Head of caudate nucleus (tissue), 42 donors: ENCODE measurements around the gene ZNF146.
"Not testable (repeated sequence)": the region's sequence is repeated elsewhere in the genome, so short reads cannot be mapped to it uniquely, and the experiment has no call there.

Experiments used
- DNase-seq, 42 donors: peaks; one replicate each; pipeline versions ENCODE4 v3.0.0 to v3.0.0-alpha.2; 2020 to 2021; ENCODE audit warnings: mixed read lengths in 7 of 42
- intact Hi-C: fragments of 100-400 bp; cut with DNase I; formaldehyde crosslinking; loops from one replicate; pipeline ENCODE4 v1.15.0; 2022

ZNF146 gene

GRCh38 chr19:36222503-36222902 lies 7.6 kb downstream of the ZNF146 start:
- no peak for DNase-seq
- intact Hi-C loops: no loop called here

DNA sequence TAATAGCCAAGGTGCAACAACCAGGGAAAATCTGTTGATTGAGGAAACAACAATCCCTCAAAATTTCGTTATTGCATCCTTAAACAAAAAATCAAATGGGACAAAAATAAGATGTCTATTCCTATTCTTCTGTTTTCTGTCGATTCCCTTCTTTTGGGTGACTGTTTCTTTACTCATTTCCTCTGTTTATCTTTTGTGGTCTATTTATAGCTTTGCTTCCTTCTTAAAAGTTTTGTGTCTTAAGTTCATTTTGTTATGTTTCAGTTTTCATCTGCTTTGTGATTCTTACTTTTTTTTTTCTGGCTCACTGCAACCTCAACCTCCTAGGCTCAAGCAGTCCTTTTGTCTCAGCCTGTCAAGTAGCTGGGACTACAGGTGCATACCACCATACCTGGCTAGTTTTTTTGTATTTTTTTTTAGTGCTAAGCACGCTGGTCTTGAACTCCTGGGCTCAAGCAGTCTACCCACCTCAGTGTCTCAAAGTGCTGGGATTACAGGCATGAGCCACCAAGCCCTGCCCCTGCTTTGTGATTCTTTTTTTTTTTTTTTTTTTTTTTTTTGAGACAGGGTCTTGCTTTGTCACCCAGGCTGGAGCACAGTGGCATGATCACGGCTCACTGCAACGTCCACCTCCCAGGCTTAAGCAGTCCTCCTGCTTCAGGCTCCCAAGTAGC lies 10.4 kb downstream of the ZNF146 start:
- peak in 4 of 42 donors; percentile 19 to 35 (median 20) for DNase-seq
- intact Hi-C loops: no loop called here

DNA sequence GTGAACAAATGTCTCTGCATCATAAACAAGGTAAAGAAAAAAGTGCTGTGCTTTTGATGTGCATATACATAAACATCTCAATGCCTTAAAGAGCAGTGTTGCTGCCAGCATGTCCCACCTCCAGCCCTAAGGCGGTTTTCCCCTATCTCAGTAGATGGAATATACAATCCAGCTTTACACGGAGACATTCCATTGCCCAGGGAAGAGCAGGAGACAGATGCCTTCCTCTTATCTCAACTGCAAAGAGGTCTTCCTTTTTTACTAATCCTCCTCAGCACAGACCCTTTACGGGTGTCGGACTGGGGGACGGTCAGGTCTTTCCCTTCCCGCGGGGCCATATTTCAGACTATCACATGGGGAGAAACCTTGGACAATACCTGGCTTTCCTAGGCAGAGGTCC lies 18.7 kb downstream of the ZNF146 start:
- peak in 1 of 42 donors; percentile 4 for DNase-seq

GRCh38 chr19:36236304-36236945 lies 21.5 kb downstream of the ZNF146 start:
- intact Hi-C loops: no loop called here
- DNase-seq: peak in 2 of 42 donors; percentile 1 to 7

More for the DNA sequence above, 18.7 kb downstream of the ZNF146 start:
- intact Hi-C loops: not testable (repeated sequence)

DNA sequence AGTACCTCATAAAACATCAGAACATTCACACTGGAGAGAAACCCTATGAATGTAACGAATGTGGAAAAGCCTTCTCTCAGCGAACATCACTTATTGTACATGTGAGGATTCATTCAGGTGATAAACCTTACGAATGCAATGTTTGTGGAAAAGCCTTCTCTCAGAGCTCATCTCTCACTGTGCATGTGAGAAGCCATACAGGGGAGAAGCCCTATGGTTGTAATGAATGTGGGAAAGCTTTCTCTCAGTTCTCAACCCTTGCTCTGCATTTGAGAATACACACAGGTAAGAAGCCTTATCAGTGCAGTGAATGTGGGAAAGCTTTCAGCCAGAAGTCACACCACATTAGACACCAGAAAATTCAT lies 22.0 kb downstream of the ZNF146 start:
- DNase-seq: peak in 1 of 42 donors; percentile 4
- intact Hi-C loops: no loop called here

DNA sequence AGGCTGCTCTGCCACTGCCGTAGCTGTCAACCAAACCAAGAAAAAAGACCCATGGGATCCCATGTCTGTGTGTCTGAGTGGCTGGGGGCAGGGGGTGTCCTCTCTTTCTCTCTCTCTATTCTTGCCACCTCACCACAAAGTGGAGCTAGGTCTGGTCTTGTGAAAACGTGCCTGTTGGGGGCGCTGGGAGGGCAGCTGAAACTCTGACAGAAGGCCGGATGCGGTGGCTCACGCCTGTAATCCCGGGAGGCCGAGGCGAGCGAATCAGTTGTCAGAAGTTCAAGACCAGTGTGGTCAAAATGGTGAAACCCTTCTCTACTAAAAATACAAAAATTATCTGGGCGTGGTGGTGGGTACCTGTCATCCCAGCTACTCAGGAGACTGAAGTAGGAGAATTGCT lies 29.2 kb downstream of the ZNF146 start:
- intact Hi-C loops: no loop called here
- DNase-seq: peak in 1 of 42 donors; percentile 37

GRCh38 chr19:36245210-36246005 lies 30.5 kb downstream of the ZNF146 start:
- intact Hi-C loops: no loop called here
- DNase-seq: peak in 41 of 42 donors; percentile 23 to 78 (median 51)

DNA sequence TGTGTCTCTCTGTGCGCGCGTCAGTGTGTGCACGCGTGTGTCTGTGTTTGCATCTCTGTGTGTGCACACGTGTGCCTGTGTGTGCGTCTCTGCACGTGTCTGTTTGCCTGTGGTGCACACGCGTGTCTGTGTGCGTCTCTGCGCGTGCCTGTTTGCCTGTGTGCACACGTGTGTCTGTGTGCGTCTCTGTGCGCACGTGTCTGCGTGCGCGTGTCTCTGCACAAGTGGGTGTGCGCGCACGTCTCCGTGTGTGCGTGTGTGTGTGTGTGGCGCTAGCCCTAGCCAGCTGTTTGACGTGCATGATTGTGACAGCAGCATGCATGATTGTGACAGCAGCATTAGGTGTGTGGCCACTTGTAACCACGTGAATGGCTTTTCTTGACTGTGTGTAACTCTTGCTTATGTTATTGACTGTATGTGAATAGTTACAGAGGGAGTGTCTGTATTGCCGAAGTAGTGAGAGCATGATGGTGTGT lies 31.1 kb downstream of the ZNF146 start:
- peak in 28 of 42 donors; percentile 9 to 71 (median 39) for DNase-seq
- intact Hi-C loops: no loop called here

DNA sequence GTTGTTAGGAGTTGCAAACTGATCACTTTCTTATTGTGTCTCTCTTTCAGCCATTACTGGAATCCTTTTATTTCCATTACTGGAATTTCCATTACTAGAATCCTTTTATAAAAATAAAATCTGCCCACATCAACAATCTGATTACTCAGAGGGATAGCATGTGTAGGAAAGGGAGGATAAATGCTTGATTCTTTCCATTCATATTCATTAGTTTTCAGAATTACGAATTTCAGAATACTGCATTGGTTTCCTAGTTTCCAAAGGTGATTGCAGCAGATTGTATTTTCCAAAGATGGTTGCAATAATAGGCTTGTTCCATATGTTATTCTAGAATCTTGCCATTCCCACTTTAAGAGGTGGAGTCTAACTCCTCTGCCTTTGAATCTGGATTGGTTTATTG lies 37.1 kb downstream of the ZNF146 start:
- intact Hi-C loops: no loop called here
- no peak for DNase-seq

DNA sequence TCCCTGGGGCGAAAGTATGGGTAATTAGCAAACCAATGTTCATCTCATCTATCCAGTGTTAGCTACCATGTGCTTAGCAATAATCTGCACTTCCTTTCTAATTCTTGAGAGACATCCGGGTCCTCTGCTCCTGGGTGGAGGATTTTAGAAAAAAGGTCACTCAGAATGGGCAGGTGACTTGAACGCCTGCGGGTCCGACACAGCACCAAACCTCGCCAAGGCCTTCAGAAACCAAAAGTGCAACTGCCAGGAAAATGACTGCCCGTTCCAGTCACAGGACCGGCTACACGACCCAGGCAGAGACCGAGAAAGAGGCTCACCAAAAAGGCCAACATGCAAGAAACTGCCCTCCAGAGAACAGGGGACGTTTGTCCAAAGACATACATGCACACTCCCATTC lies 39.9 kb downstream of the ZNF146 start:
- intact Hi-C loops: no loop called here
- DNase-seq: no peak

- no peak for DNase-seq
Observed at GRCh38 chr19:36255316-36255715, 40.4 kb downstream of the ZNF146 start.

DNA sequence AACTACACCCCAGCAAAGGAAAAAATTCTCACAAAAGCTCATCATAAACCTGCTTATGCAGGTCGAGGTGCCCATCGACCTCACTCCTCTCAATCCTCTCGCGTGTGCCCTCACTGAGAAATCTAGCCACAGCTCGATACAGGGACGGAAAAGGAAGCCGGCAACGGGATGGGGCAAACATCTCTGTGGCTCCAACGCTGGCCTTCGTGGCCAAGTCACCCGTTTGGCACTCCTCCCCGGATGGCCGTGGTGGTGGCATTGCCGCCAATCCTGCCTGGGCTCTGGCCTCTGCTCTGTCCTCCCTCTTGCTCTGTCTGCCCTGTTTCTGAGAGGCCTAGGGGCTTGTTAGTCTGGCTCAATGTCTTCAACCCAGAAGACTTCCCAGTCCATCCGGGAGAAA lies 41.2 kb downstream of the ZNF146 start:
- DNase-seq: no peak
- intact Hi-C loops: no loop called here

More at GRCh38 chr19:36255316-36255715, 40.4 kb downstream of the ZNF146 start:
- intact Hi-C loops: no loop called here

DNA sequence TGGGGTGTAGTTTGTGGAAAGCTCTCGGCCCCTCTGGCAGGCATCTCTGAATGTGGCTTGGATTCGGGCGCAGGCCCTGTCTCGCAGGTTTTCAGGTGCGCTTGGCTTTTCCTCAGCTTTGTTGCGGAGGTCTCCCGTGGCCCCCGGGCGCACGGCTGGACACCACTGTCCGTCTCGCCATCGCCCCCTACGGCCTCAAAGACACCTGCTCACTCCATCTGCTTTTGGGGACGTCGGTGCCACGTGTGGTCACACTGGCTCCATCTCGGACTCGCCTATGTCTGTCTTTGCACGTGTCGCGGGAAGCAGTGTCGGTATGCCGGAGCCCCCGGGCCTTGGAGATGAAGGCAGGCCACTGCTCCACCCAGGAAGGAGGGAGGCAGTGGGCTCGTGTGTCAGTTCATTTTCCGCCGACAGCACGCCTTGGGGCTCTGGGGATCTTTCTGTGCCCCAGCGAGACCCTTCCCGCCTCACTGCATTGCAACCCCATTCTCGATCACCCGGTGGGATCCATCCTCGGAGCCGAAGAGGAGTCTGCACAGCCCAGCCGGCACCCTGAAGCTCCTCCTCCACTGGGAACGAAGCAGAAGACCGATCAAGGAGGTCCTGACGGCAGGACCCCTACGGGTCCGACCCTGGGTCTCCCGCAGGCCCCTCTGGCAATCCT lies 42.1 kb downstream of the ZNF146 start:
- DNase-seq: no peak
- intact Hi-C loops: no loop called here

DNA sequence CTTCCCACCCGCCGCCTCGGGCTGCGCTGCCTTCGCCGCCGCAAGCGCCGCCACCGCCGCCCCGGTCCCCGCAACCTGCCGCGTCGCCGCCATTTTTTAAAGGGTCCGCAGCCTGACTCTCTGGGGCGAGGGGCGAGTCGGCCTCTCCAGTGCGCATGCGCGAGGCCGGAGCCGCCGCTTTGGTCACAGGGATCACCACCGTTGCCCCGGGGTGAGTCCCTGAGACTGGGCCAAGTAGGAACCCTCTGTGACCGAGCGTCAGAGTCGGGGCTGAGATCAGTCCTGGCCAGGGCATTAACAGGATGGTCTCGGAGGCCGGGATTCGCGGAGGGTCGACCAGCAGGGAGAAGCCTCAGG lies 42.6 kb downstream of the ZNF146 start:
- peak in 38 of 42 donors; percentile 11 to 82 (median 56) for DNase-seq
- intact Hi-C loops: no loop called here

DNA sequence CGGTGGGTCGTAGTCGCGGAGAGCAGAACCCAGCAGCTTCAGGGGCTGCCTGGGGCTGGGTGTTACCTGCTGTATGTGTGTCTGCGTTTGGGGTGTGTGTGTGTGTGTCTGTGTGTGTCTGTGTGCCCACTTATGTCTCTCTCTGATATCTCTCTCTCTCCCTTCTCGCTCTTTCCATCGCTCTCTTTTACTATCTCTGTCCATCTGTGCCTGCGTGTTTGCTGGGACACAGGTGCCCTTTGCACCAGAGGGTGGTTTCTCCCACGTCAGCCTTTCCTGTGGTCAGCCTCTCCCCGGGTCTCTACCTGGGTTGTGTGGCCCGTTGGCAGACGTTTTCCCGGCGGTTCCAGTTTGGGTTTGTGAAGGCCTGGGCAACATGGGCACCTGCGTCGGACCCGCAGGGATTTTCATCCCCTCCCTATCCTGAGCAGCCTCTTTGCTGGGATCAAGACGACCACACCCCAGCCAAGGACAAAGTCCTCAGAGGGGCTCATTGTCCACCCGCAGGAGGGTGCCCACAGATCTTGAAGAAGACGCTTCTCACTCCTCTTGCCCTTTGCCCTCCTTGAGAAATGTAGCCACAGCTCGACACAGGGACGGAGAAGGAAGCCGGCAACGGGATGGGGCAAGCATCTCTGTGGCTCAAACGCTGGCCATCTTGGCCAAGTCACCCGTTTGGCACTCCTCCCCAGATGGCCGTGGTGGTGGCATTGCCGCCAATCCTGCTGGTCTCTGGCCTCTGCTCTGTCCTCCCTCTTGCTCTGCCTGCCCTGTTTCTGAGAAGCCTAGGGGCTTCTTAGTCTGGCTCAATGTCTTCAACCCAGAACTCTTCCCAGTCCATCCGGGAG lies 43.3 kb downstream of the ZNF146 start:
- intact Hi-C loops: no loop called here
- no peak for DNase-seq

DNA sequence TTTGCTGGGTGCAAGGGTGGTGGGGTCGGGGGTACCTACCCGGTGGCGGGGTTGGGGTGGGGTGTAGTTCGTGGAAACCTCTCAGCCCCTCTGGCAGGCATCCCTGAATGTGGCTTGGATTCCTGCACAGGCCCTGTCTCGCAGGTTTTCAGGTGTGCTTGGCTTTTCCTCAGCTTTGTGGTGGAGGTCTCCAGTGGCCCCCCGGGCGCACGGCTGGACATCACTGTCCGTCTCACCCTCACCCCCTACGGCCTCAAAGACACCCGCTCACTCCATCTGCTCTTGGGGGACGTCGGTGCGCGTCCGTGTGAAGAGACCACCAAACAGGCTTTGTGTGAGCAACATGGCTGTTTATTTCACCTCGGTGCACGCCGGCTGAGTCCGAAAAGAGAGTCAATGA lies 44.3 kb downstream of the ZNF146 start:
- DNase-seq: peak in 1 of 42 donors; percentile 30
- intact Hi-C loops: no loop called here

DNA sequence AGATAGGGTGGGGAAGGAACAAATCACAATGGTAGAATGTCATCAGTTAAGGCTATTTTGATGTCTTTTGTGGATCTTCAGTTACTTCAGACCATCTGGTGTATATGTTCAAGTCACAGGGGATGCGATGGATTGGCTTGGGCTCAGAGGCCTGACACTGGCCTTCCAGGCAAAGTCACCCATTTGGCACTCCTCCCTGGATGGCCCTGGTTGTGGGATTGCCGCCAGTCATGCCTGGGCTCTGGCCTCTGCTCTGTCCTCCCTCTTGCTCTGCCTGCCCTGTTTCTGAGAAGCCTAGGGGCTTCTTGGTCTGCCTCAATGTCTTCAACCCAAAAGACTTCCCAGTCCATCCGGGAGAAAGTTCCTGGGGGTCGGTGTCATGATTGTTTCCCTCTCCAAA lies 50.2 kb downstream of the ZNF146 start:
- intact Hi-C loops: no loop called here
- DNase-seq: peak in 5 of 42 donors; percentile 4 to 70 (median 16)

GRCh38 chr19:36265856-36266374 lies 51.0 kb downstream of the ZNF146 start:
- intact Hi-C loops: no loop called here
- peak in 4 of 42 donors; percentile 5 to 31 (median 17) for DNase-seq
